ENCODE data around the gene ABCA13.

Gene ABCA13

DNA sequence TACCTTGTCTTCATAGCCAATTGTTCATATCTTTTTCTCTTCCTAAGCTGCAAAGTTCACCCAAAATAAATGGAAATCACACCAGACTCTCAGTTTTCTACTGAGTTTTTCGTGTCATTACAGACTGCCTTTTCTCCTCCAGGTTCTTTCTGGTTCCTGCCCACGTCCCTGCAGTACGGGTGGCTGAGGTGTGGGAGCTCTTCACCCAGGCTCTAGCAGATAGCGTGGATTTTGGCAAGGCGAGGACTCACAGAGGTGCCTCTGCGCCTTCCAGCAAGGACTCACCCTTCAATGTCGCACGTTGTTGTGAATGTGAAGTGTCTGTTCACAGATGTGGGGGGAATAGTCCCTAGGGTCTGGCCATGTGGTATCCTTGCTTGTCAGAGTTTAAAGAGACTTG, 71.6 kb downstream of the ABCA13 start:
- DNase-seq (ENCODE audit: low read depth), result no peak

DNA sequence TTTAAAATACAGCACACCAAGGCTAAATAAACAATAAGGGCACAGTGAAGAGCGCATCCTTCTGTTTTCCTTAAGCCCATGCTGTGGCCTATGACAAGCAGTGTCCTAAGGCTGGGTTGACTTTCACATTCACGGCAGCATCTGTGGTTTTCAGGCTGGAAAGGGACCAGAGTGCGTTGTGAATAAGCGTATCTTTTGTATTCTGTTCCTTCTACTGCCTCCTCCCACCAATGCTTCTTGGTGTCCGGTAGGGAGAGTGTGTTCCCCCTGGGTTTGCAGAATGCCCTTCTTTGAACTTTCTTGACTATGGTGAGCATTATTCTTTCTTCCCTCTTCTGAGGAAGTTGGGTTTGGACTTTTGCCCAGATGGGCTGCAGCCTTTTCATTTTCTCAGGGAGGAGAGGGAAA, 73.6 kb downstream of the ABCA13 start:
- DNase-seq (ENCODE audit: low read depth), result peak; percentile 65

DNA sequence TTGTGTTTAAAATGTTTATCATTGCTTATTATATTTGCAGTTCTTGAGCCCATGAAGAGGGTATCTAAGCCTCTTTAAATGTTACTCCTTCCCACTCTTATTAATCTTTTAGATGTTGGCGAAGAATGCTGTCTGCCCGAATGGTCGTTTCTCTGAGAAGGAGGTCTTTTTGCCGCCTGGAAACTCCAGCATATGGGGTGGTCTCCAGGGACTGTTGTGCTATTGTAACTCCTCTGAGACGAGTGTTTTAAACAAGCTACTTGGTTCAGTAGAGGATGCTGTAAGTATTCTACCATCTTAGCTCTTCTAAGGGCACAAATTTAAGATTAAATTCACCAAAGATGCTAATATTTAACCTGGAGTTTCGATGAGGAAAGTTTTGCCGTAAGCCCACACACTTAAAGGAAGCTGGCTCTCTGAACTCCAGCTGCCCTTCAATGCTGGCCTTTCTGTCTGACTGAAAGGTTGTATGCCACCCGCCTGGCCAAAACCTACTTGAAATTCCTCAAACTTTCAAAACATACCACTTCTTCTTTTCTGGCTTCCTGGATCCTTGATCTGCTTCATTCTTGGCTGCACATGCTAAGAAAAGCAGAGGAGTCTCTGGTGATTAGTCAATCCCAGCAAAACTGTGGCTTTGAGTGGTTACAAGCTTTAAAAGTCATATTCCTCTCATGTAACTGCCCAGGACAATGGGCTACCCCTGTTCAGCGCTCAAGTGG, 74.7 kb downstream of the ABCA13 start:
- DNase-seq (ENCODE audit: low read depth), result peak; percentile 20

DNA sequence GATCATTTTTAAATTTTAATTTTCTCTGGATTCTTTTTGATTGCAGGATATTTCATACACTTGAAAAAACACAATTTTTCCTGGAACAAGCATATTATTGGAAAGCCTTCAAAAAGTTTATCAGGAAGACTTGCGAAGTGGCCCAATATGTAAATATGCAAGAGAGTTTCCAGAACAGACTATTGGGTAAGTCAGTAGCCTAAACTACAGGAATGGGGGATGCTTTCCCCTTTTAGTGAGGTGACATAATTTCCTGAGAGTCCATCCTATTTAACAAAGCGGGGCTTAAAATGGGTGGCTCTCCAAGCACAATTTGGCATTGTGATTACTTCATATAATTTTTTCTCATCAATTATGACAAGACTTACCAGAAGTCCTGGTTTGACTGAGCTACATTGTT, 77.9 kb downstream of the ABCA13 start:
- DNase-seq (ENCODE audit: low read depth), result no peak

DNA sequence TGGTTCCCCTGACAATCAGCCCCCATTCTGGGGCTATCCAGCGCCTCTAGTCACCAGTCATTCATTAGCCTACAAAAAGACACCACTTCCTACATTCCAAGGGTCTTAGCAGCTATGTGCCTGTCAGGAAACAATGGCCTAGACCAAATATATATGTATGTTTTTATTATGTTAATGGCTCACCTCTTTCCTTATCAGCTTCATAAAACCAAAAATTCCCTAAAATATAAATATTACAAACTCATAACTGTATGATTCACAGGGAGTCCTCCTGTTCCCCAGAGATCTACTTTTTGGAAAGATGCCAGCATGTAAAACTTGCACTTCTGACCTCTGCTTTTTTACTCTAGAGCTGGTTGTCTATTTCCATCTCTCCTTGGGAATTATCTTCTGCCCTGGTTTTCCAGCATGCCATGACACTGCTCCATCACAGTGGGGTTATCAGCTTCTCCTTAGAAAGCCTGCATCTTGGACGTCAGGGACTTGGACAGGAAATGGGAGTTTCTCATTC, 79.2 kb downstream of the ABCA13 start:
- DNase-seq (ENCODE audit: low read depth), result peak; percentile 67

DNA sequence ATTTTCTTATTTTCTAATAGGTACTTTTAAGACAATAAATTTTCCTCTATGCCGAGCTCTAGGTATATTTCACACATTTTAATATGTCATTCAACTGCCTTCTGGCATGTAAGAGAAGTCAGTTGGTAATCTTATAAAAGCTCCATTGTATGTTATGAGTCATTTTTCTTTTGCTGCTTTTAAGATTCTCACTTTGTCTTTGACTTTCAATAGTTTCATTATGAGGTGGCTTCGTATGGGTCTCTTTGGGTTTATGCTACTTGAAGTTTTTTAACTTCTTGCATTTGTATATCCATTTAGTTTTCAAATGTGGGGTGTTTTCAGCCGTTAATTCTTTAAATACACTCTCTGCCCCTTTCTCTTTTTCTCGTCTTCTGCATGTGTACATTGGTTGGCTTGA, 80.5 kb downstream of the ABCA13 start:
- DNase-seq (ENCODE audit: low read depth), result peak; percentile 7

DNA sequence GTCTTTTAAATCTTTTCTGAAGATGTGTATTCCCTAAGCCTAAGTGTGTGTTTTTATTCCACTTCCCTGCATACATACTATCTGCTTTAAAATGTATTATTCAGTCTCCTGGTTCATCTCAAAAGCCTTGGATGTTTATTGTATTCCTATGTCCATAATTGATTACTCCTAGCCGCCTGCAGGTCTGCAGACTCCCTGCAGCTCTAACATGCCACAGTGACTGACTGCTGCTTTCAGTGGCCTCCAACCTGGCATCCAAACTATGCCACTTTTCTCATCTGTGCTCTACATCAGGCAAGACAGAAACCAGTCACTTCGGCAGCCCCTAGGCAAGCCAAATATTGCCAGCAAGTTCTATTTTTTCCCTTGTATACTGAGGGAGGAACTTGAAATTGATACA, 81.7 kb downstream of the ABCA13 start:
- no peak for DNase-seq (ENCODE audit: low read depth)

DNA sequence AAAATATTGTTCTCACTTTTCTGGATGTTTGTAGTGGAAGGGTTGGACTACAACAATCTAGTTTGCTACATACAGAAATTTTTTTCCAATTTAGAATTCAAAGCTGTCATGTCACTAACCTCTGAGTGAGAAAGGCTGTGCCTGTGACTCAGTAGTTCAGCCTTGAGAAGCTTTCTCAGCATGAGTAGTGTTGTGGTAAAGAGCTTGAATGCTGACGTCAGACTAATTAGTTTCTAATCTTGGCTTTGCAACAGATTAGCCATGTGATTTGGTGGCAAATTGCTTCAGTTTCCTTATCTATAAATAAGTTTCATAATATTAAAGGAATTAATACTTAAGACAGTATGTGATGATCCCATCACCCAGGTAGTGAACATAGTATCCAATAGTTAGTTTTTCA, 83.8 kb downstream of the ABCA13 start:
- peak; percentile 71 for DNase-seq (ENCODE audit: low read depth)

DNA sequence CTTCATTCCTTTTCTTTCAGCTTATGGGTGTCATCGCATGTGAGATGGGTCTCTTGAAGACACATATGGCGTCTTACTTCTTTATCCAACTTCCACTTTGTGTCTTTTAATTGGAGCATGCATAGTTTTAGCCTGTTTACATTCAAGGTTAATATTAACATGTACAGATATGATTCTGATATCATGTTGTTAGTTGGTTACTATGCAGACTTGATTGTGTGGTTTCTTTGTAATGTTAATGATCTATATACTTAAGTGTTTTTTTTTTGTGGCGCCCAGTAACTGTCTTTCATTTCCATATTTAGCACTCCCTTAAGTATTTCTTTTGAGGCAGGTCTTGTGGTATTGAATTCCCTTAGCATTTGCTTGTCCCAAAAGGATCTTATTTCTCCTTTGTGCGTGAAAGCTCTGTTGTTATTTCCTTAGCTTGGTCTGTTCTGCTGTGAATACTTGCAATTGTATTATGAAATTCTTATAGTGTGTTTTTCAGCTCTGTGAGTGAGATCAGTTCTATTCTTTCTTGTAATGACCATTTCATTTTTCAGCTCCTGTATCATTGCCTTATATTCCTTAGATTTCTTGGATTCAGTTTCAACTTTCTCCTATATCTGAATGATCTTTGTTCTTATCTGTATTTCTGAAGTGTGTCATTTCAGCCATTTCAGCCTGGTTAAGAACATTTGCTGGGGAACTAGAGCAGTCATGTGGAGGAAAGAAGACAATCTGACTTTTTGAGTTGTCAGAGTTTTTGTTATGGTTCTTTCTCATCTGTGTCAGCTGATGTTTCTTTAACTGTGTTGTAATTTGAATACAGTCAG, 88.4 kb downstream of the ABCA13 start:
- no peak for DNase-seq (ENCODE audit: low read depth)

DNA sequence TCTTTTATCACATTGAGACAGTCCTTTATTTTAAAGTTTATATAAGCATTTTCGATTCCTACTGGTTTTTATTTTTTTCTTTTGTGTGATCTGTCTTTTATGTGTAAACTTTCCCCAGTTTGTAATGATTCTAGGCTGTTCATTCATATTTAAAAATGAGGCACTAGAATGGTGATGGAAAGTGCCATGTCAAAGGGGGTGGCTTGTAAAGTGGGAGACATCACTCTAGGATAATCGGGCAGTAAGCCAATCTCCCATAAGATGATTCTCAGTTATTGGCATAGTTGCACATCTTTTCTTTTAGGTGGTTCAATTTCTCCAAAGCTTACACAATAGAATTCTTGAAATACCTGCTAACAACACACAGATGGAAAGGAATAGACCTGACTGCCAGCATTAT, 90.4 kb downstream of the ABCA13 start:
- DNase-seq (ENCODE audit: low read depth), result no peak

DNA sequence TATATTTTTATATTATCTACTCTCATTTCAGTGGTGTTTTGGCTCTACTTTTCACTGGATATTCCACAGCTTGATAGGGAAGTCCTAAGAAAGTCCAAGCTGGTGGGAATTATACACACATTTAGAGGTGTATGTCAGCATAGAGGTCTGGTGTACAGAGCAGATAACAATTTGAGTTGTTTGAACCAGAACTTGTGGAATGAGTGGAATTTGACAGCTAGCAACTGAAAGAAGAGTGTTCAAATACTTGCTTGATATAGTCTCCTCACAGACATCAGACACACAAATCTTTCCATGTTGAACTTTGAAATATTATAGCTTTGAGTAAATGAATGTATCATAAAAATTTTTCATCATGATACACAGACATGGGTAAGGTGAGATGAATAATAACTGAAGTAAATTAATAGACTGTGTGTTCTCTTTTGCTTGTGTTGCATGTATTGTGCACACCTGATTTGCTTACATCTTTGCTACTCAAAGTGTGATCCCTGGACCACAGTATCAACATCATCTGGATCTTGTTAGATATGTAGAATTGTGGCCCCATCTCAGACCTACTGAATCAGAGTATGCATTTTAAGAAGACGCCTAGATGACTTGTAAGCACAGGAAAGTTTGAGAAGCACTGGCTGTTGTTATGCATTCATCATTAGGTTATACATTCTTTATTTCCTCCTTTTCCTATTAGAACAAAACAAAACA, 91.5 kb downstream of the ABCA13 start:
- DNase-seq (ENCODE audit: low read depth), result peak; percentile 3

DNA sequence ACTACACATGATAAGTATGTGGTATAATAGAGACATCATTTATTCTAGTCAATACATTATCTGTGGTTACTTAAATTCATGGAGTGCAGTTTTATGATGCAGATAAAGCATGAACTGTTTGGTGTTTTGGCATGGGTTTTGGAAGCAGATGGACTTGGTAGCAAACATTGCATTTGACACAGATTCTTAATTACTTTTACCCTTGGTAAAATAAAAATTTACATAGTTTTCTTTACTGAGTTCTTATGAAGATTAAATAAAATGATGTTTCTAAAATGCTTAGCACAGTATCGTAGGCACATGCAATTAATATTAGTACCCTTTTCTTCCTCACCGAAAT, 92.0 kb downstream of the ABCA13 start:
- no peak for DNase-seq (ENCODE audit: low read depth)

DNA sequence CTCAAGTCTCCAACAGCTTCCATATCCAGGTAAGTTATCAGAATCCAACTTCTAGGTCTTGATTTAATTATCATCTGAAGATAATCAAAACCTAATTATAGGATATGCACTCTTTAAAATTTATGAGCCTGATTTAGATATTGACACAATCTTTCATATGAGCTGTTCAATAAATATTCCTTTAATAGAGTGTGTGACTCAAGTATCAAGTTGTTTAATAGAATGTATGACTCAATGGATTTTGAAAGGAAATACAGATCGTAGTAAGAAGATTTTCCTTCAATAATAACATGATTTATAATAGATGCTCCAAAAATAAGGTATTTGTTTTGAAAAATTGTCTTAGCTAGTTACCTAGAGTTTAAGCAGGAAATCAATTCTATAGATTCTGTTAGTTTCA, 97.8 kb downstream of the ABCA13 start:
- no peak for DNase-seq (ENCODE audit: low read depth)

DNA sequence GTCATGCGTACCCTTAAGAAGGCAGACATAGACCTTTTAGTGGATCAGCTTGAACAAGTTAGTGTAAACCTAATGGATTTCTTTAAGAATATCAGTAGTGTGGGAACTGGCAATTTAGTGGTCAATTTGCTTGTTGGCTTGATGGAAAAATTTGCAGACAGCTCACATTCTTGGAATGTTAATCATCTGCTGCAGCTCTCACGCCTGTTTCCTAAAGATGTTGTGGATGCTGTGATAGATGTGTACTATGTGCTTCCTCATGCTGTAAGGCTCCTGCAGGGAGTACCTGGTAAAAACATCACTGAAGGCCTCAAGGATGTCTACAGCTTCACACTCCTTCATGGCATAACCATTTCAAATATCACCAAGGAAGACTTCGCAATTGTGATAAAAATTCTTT, 103.4 kb downstream of the ABCA13 start:
- peak; percentile 70 for DNase-seq (ENCODE audit: low read depth)

DNA sequence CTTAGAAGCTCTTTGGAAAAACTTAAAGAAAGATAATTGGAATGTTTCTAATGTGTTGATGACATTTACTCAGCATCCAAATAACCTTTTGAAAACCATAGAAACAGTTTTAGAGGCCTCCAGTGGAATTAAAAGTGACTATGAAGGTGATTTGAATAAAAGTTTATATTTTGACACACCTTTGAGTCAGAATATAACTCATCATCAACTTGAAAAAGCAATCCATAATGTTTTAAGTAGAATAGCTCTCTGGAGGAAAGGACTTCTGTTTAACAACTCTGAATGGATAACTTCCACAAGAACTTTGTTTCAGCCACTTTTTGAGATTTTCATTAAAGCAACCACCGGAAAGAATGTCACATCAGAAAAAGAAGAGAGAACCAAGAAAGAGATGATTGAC, 108.2 kb downstream of the ABCA13 start:
- no peak for DNase-seq (ENCODE audit: low read depth)

DNA sequence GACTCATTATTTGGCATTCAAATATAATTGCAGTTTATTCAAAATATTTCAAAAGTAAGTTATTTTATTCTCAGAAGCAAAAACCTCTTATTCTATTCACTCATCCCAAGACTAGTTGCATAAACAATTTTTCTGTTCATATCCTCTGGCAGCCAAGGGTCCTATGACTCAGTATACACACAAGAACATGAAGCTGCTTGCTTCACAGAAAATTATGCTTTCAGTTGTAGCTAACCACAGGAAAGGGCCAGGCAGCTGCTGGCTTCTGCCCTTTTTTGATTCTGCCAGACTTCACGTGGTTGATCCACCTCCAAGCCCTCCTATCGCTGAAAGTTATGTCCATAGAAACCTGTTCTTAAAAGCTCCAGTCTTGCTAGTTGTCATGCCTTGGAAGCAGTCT, 108.8 kb downstream of the ABCA13 start:
- peak; percentile 61 for DNase-seq (ENCODE audit: low read depth)

DNA sequence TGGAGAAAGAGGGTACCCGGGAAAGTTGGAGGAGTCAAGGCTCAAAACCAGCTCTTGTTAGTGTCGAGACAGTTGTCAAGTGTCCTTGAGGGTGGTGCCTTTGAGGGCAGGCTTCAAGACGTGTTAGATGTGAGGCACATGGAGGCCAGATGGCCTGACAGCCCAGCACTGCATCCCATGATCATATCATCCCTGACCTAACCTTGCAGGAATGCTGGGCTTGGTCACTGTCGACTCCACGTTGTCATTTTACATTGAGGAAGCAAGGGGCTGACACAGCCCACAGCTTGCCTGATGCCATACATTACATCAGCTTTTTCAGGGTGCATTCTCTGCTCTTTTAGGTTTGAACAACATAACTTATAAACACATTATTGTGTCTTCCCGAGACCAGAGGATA, 114.1 kb downstream of the ABCA13 start:
- DNase-seq (ENCODE audit: low read depth), result peak; percentile 79

DNA sequence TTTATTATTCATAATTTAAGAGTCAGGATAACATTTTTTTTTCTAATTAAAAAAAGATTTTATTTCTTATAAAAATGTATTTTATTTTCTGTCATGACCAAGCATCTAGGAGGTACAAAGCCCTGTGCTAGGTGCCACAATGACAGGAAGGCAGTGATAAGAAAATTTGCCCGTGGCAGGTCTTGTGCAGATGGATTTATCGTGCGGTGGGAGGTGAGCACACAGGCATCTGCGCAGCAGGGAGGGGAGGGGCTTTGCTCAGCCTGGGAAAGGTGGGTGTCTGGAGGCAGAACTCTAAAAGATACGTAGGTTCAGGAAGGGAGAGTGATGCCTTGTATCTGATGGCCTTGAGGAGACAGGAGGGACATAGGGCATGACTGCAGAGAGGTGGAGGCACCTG, 115.6 kb downstream of the ABCA13 start:
- DNase-seq (ENCODE audit: low read depth), result no peak

DNA sequence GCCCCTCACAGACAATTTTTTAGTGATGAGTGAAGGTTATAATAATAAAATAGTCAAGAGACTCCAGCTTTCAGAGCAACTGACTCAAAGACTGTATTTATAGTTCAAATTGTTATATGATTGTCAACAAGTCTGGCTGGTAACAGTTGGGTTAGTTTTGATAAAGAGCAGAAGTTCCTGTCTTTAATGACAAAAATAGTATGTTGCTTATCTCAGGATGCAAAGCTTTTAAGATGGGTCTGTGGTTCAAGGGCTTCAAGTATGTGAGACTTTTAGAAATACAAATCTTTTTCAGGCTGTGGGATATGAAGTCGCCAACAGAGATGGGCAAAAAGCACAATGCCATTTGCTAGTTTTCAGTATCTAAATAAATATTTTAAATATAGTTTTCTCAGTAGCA, 118.4 kb downstream of the ABCA13 start:
- DNase-seq (ENCODE audit: low read depth), result no peak

DNA sequence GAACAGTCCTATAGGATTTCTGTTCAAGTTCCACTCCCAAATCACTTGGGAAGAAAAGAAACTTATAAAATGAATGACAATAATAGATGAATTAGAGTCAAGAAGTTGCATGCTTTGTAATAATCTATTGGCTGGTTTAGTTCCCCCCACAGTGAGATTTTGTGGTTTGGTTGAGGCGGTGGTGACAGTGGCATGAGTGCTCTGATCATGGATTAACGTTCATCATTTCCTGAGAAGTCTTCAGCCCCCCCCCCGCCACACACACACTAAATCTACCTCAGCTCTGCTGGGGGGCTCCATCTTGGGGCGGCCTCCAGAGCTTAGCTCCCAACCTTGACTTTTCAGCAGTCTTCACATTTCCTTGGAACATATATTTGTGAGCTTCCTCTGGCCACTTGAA, 121.7 kb downstream of the ABCA13 start:
- DNase-seq (ENCODE audit: low read depth), result no peak

DNA sequence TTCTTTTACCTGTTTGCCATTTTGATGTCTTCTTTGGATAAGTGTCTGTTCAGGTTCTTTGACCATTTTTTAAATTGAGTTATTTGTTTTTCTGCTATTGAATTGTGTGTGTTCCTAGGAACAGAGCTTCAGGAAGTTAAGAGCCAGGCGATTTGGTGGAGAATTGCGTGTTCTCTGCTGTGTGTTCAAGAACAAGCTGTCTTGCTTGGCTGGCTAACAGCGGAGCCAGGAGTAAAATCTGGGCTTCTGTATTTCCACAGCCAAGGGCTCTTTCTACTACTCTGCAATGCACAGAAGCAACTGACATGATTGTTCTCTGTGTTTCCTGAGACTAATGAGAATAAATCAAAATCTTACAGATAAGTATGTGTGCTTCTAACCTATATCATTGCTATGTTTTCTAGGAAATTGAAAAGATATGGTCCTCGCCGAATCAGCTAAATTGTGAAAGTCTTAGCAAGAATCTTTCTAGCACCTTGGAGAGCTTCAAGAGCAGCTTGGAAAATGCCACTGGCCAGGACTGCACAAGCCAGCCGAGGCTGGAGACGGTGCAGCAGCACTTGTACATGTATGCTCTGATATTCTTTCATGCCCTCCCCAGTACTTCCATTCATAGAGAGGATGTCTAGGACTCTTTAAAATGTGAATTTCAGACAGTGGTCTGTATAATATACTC, 124.2 kb downstream of the ABCA13 start:
- peak; percentile 6 for DNase-seq (ENCODE audit: low read depth)

DNA sequence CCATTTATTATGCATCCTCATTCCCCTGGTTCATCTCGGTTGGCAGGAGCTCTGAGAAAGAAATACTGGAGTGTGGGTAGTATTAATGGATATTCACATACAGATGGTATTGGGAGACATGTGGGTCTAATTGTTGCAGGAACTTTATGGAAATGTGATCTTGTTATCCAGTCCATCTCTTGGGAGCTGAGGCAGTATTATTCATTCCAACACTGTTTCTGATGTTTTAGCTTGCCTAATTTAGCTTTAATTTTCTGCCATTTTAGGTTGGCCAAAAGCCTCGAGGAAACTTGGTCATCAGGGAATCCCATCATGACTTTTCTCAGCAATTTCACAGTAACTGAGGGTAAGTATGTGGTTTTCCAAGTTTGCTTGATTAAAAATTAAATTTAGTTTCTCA, 125.7 kb downstream of the ABCA13 start:
- DNase-seq (ENCODE audit: low read depth), result no peak
